WTC11 (cell line): Measurements from ENCODE around the gene VTI1A. TPM values are rescaled to one million over a fixed set of nuclear protein-coding genes. Genes with fewer than 3 reads are reported as not detected.

Source experiments
- ATAC-seq: fragments of 200-7000 bp; cut with Tn5 transposase; 2 replicates; pipeline ENCODE4 v1.10.0; 2021; ENCODE audit warnings: mild to moderate bottlenecking, moderate library complexity
- CTCF ChIA-PET: fragments of 300-600 bp; sonication (Branson Sonifier 250); formaldehyde crosslinking; loops from one replicate; lab custom pipeline; 2021; ENCODE audit warnings: antibody characterized with exemption; lab: Charles Lee
- POLR2A ChIA-PET: fragments of 350-600 bp; sonication (Branson Sonifier 250); formaldehyde crosslinking; loops from one replicate; lab custom pipeline; 2021; ENCODE audit warnings: antibody characterized with exemption; lab: Charles Lee
- DNase-seq: peaks from one replicate; pipeline ENCODE4 v3.0.0; 2021; ENCODE audit warnings: low spot score
- H3K27ac Mint-ChIP-seq: 2 replicates; pipeline ENCODE4 v1.8.0; 2021; ENCODE audit warnings: mixed read lengths
- H3K27me3 Mint-ChIP-seq: 2 replicates; pipeline ENCODE4 v1.8.0; 2021; ENCODE audit warnings: low read depth, mild to moderate bottlenecking, moderate library complexity, mixed read lengths
- H3K36me3 Mint-ChIP-seq: 2 replicates; pipeline ENCODE4 v1.8.0; 2021; ENCODE audit warnings: mixed read lengths
- H3K4me1 Mint-ChIP-seq: 2 replicates; pipeline ENCODE4 v1.8.0; 2022; ENCODE audit warnings: mixed read lengths
- H3K4me3 Mint-ChIP-seq: 2 replicates; pipeline ENCODE4 v1.8.0; 2021; ENCODE audit warnings: mild to moderate bottlenecking, moderate library complexity, mixed read lengths
- H3K9me3 Mint-ChIP-seq: 2 replicates; pipeline ENCODE4 v1.8.0; 2021; ENCODE audit warnings: mixed read lengths
- CTCF ChIP-seq: fragments of 200-600 bp; IDR thresholded peaks from 2 replicates; pipeline ENCODE4 v1.8.0; 2022; ENCODE audit warnings: antibody characterized with exemption
- FOXJ3 ChIP-seq: sonication (generic); formaldehyde crosslinking; IDR thresholded peaks from 2 replicates; pipeline ENCODE4 v1.9.0; 2021; ENCODE audit warnings: missing genetic modification reagents, mild to moderate bottlenecking, borderline replicate concordance
- JUN ChIP-seq: sonication (generic); formaldehyde crosslinking; IDR thresholded peaks from 2 replicates; pipeline ENCODE4 v1.8.0; 2023; ENCODE audit warnings: mild to moderate bottlenecking, missing genetic modification reagents
- KAT7 ChIP-seq: sonication (generic); formaldehyde crosslinking; IDR thresholded peaks from 2 replicates; pipeline ENCODE4 v1.8.1; 2023; ENCODE audit warnings: missing genetic modification reagents, mild to moderate bottlenecking, borderline replicate concordance
- NR3C1 ChIP-seq: sonication (generic); formaldehyde crosslinking; conservative IDR thresholded peaks from 2 replicates; pipeline ENCODE4 v1.8.1; 2023; ENCODE audit warnings: low read depth, mild to moderate bottlenecking, missing genetic modification reagents
- PRRX2 ChIP-seq: fragments of 250-450 bp; sonication (Bioruptor Pico); IDR thresholded peaks from 2 replicates; pipeline ENCODE4 v1.8.0; 2021; ENCODE audit warnings: mild to moderate bottlenecking
- SMAD4 ChIP-seq: sonication (generic); formaldehyde crosslinking; IDR thresholded peaks from 2 replicates; pipeline ENCODE4 v1.8.0; 2022; ENCODE audit warnings: mild to moderate bottlenecking, missing genetic modification reagents
- SP1 ChIP-seq: sonication (generic); formaldehyde crosslinking; conservative IDR thresholded peaks from 2 replicates; pipeline ENCODE4 v1.8.1; 2022; ENCODE audit warnings: missing genetic modification reagents
- STAT6 ChIP-seq: sonication (generic); formaldehyde crosslinking; conservative IDR thresholded peaks from 2 replicates; pipeline ENCODE4 v1.8.1; 2023; ENCODE audit warnings: mild to moderate bottlenecking, low read depth, missing genetic modification reagents, moderate library complexity
- TEAD1 ChIP-seq: sonication (generic); formaldehyde crosslinking; IDR thresholded peaks from 2 replicates; pipeline ENCODE4 v1.8.0; 2022; ENCODE audit warnings: mild to moderate bottlenecking, missing genetic modification reagents
- TP53 ChIP-seq: sonication (generic); formaldehyde crosslinking; IDR thresholded peaks from 2 replicates; pipeline ENCODE4 v1.8.1; 2023; ENCODE audit warnings: mild to moderate bottlenecking, missing genetic modification reagents
- ZNF121 ChIP-seq: sonication (generic); formaldehyde crosslinking; IDR thresholded peaks from 2 replicates; pipeline ENCODE4 v1.8.0; 2023; ENCODE audit warnings: missing genetic modification reagents
- ZNF138 ChIP-seq: sonication (generic); formaldehyde crosslinking; conservative IDR thresholded peaks from 2 replicates; pipeline ENCODE4 v1.8.1; 2022; ENCODE audit warnings: mild to moderate bottlenecking, moderate library complexity, missing genetic modification reagents
- ZNF232 ChIP-seq: sonication (generic); formaldehyde crosslinking; IDR thresholded peaks from 2 replicates; pipeline ENCODE4 v1.8.0; 2022; ENCODE audit warnings: mild to moderate bottlenecking, missing genetic modification reagents
- total RNA-seq: library from RNA; stranded (reverse); gene quantifications from 3 replicates; pipeline ENCODE4 v1.2.3, GENCODE V29; 2021
- TF ChIP-seq, protein P1 (sequence below): sonication (generic); formaldehyde crosslinking; IDR thresholded peaks from 2 replicates; pipeline ENCODE4 v1.8.1; 2023; ENCODE audit warnings: mild to moderate bottlenecking, missing genetic modification reagents, moderate library complexity

VTI1A gene
- total RNA-seq, 1 experiment from 2014 or later = 20.1 TPM

GRCh38 chr10:112517451-112517862, 70.4 kb downstream of the VTI1A start (continued):
- TF ChIP-seq TP53 (CRISPR knock-in tag) (no peak), ZNF121 (CRISPR knock-in tag) (no peak), ZNF138 (CRISPR knock-in tag) (no peak)

- CTCF ChIA-PET = no interaction called here
- Mint-ChIP-seq H3K9me3 (no peaks in the 10 kb centered on the region), H3K4me3 (no peak overlapping the region), H3K36me3 (no peaks in the 10 kb centered on the region), H3K27me3 (no peaks in the 10 kb centered on the region), H3K27ac (no peak overlapping the region), H3K4me1 (peaks cover 3% of the 10 kb centered on the region)
- ATAC-seq (no peak), DNase-seq (no peak)
- POLR2A ChIA-PET = no interaction called here
- TF ChIP-seq PRRX2 (CRISPR knock-in tag) = no peak
- no peak for TF ChIP-seq FOXJ3 (CRISPR knock-in tag)
- no peak for TF ChIP-seq KAT7
- TF ChIP-seq CTCF = no peak
- TF ChIP-seq JUN (CRISPR knock-in tag) = no peak
- TF ChIP-seq, protein P1, sequence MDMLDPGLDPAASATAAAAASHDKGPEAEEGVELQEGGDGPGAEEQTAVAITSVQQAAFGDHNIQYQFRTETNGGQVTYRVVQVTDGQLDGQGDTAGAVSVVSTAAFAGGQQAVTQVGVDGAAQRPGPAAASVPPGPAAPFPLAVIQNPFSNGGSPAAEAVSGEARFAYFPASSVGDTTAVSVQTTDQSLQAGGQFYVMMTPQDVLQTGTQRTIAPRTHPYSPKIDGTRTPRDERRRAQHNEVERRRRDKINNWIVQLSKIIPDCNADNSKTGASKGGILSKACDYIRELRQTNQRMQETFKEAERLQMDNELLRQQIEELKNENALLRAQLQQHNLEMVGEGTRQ (CRISPR knock-in tag) = no peak
- TF ChIP-seq, all 79 proteins: peak for 0
Observed at GRCh38 chr10:112519133-112519761, 72.2 kb downstream of the VTI1A start.

GRCh38 chr10:112520914-112521313, 73.9 kb downstream of the VTI1A start:
- H3K27me3 Mint-ChIP-seq = no peaks in the 10 kb centered on the region
- no peak for ATAC-seq

More at GRCh38 chr10:112520914-112521313, 73.9 kb downstream of the VTI1A start:
- Mint-ChIP-seq H3K9me3 (no peaks in the 10 kb centered on the region), H3K27ac (no peak overlapping the region), H3K4me1 (peaks cover 15% of the 10 kb centered on the region)
- TF ChIP-seq STAT6 (CRISPR knock-in tag) = no peak
- no peak for TF ChIP-seq NR3C1 (CRISPR knock-in tag)
- TF ChIP-seq SMAD4 = no peak
- TF ChIP-seq, protein P1 (CRISPR knock-in tag) = no peak
- TF ChIP-seq TEAD1 = no peak
- no peak for TF ChIP-seq SP1 (CRISPR knock-in tag)
- TF ChIP-seq FOXJ3 (CRISPR knock-in tag) = no peak
- no peak for TF ChIP-seq ZNF232
- TF ChIP-seq, all 79 proteins: peak for 0
- Mint-ChIP-seq H3K36me3 (no peaks in the 10 kb centered on the region), H3K4me3 (no peak overlapping the region)
- ChIA-PET POLR2A (no interaction called here), CTCF (no interaction called here)
- no peak for DNase-seq
